Lung (tissue), 12 donors: ENCODE measurements around the gene RPLP1. TPM values are rescaled to one million over a fixed set of nuclear protein-coding genes. Genes with fewer than 3 reads are reported as not detected.
A peak's percentile ranks its signal among the peaks of the same experiment; 100 is the strongest.

Source experiments
- ATAC-seq: fragments of 200-7000 bp; cut with Tn5 transposase; one replicate; pipeline ENCODE4 v1.9.1; 2020; ENCODE audit warnings: moderate number of reproducible peaks; ENCODE audit not compliant: insufficient read depth, low FRiP score
- DNase-seq, 3 donors: peaks; one replicate each; pipeline ENCODE4 v3.0.0-alpha.2; 2013 to 2017
- H3K27ac ChIP-seq, 2 donors: one replicate each; pipeline ENCODE4 v1.5.1; 2013; ENCODE audit warnings: mild to moderate bottlenecking in 2 of 2, moderate library complexity in 2 of 2, control low read depth in 1 of 2, inconsistent platforms in 1 of 2, low read depth in 1 of 2, low read length in 1 of 2
- H3K27me3 ChIP-seq, 3 donors: one replicate each; pipeline ENCODE4 v1.5.1; 2013; ENCODE audit warnings: low read length in 2 of 3; ENCODE audit not compliant: control insufficient read depth in 3 of 3, insufficient read depth in 3 of 3
- H3K36me3 ChIP-seq, 4 donors: one replicate each; pipeline ENCODE4 v1.5.1; 2013; ENCODE audit warnings: low read length in 4 of 4, mild to moderate bottlenecking in 1 of 4, moderate library complexity in 1 of 4; ENCODE audit not compliant: control insufficient read depth in 4 of 4, insufficient read depth in 4 of 4
- H3K4me1 ChIP-seq, 5 donors: one replicate each; pipeline ENCODE4 v1.5.1; 2013; ENCODE audit warnings: low read length in 5 of 5, mild to moderate bottlenecking in 2 of 5, moderate library complexity in 1 of 5; ENCODE audit not compliant: control insufficient read depth in 5 of 5, insufficient read depth in 5 of 5
- H3K4me3 ChIP-seq: one replicate; pipeline ENCODE4 v1.5.1; 2013; ENCODE audit warnings: mild to moderate bottlenecking, control low read depth, moderate library complexity
- H3K9ac ChIP-seq, 2 donors: one replicate each; pipeline ENCODE4 v1.5.1; 2013; ENCODE audit warnings: low read length in 2 of 2, control low read depth in 1 of 2; ENCODE audit not compliant: insufficient read depth in 1 of 2
- H3K9me3 ChIP-seq, 4 donors: one replicate each; pipeline ENCODE4 v1.5.1; 2013; ENCODE audit warnings: low read length in 3 of 4, mild to moderate bottlenecking in 1 of 4, moderate library complexity in 1 of 4; ENCODE audit not compliant: control insufficient read depth in 4 of 4, insufficient read depth in 3 of 4
- CTCF ChIP-seq: IDR thresholded peaks from 2 replicates; pipeline ENCODE4 v1.5.1; 2012; ENCODE audit warnings: mild to moderate bottlenecking; ENCODE audit errors: control extremely low read depth, extremely low read depth
- WGBS, 2 donors: extraction: QIAGEN DNeasy Blood & Tissue Kit; methylation state at CpG; one replicate each; pipeline ENCODE4 v1.1.7; 2013; 5-methylcytosine and 5-hydroxymethylcytosine counted together
- polyA plus RNA-seq, 2 donors: library from polyadenylated mRNA; stranded (reverse); fragments of 200-250 nt; gene quantifications; one replicate each; pipeline ENCODE4 v1.2.1, GENCODE V29; 2013
- total RNA-seq, 2 donors: library from RNA; depleted of rRNA in 1 of 2; stranded (reverse); fragments of >200 nt in 1 of 2; gene quantifications; one replicate each; pipeline ENCODE4 v1.2.1, GENCODE V29; 2014 to 2021
- donor health status: control.
- donor health status: control.
- donor health status: Bipolar disorder and iron deficiency.
- donor health status: healthy.
- donor health status: DM: yes; HTN: yes; CAD: no.

RPLP1 gene
- total and polyA plus RNA-seq, 4 donors: 201 to 2,405 (median 1,545) TPM

GRCh38 chr15:69476704-69477473 lies 24.3 kb downstream of the RPLP1 start:
- no peak for DNase-seq

DNA sequence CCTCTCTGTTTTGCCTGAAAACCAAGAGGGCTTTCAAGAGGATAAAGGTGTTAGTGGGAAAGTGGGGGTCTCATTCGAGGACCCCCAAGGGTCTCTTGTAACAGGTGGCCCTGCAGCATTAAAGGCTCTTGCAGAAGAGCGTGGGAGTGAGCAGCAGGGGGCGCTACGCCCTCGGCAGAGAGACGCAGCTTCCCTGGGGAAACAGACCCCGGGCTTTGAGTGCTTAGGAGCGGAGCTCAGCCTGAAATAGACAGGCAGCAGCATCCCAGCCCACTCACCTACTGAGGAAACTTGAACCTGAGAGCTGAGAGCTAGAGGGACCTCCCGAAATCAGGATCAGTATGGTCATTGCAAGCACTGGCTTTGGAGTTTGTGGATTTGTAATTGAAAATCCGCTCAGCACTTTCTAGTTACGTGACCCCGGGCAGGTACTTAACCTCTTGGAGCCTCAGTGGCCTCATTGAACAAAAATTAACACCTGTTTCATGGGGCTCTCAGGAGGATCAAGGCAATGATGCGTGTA lies 25.7 kb downstream of the RPLP1 start:
- Histone ChIP-seq H3K9me3 (no peaks in the 10 kb centered on the region), H3K4me3 (no peak overlapping the region), H3K36me3 (no peaks in the 10 kb centered on the region), H3K27ac (no peak overlapping the region), H3K4me1 (no peaks in the 10 kb centered on the region), H3K9ac (no peak overlapping the region), H3K27me3 (no peaks in the 10 kb centered on the region)
- peak; percentile 42 for TF ChIP-seq CTCF
- DNase-seq: peak; percentile 69 to 83 (median 75)
- no peak for ATAC-seq
- WGBS, 2 donors: 35 to 38% methylated on average over 13 of the region's 13 CpGs

More at GRCh38 chr15:69476704-69477473, 24.3 kb downstream of the RPLP1 start:
- 87 to 90% methylated on average over 9 of the region's 9 CpGs for WGBS, 2 donors
- H3K4me1 ChIP-seq: peaks cover 0 to 5% (median 0%) of the 10 kb centered on the region in 5 donors
- H3K27me3 ChIP-seq: no peaks in the 10 kb centered on the region
- no peak for ATAC-seq
- TF ChIP-seq CTCF: no peak
- H3K36me3 ChIP-seq: no peaks in the 10 kb centered on the region
- H3K9me3 ChIP-seq: no peaks in the 10 kb centered on the region
- H3K9ac ChIP-seq: no peak overlapping the region
- H3K4me3 ChIP-seq: no peak overlapping the region
- no peak overlapping the region for H3K27ac ChIP-seq

GRCh38 chr15:69479081-69479480 lies 26.5 kb downstream of the RPLP1 start:
- Histone ChIP-seq H3K27me3 (no peaks in the 10 kb centered on the region), H3K36me3 (no peaks in the 10 kb centered on the region), H3K4me3 (no peak overlapping the region), H3K27ac (no peak overlapping the region), H3K9me3 (no peaks in the 10 kb centered on the region), H3K9ac (no peak overlapping the region), H3K4me1 (no peaks in the 10 kb centered on the region)
- no peak for TF ChIP-seq CTCF
- 37 to 71% methylated on average over 4 of the region's 4 CpGs for WGBS, 2 donors
- ATAC-seq (no peak), DNase-seq (no peak)
